Right atrium auricular region (tissue), 2 donors: ENCODE data around the gene PTGES. TPM values are rescaled to one million over a fixed set of nuclear protein-coding genes. Genes with fewer than 3 reads are reported as not detected.
"Not testable (repeated sequence)": the region's sequence is repeated elsewhere in the genome, so short reads cannot be mapped to it uniquely, and the experiment has no call there.

ENCODE experiments used
- DNase-seq: peaks from one replicate; pipeline ENCODE4 v3.0.0-alpha.2; 2019; ENCODE audit warnings: low spot score
- H3K27ac ChIP-seq, 2 donors: fragments of 200-600 bp; sonication (generic); 1 replicate in 1 of 2; 2 replicates in 1 of 2; pipeline ENCODE4 v1.5.1; 2016 to 2019
- H3K27me3 ChIP-seq, 2 donors: fragments of 200-600 bp; sonication (generic); one replicate each; pipeline versions ENCODE4 v1.5.1 to v1.6.0; 2017 to 2019
- H3K36me3 ChIP-seq: fragments of 200-600 bp; sonication (generic); one replicate; pipeline ENCODE4 v1.5.1; 2016
- H3K4me1 ChIP-seq, 2 donors: fragments of 200-600 bp; sonication (generic); one replicate each; pipeline versions ENCODE4 v1.5.1 to v1.6.0; 2017 to 2019
- H3K4me3 ChIP-seq, 2 donors: fragments of 200-600 bp; sonication (generic); 1 replicate in 1 of 2; 2 replicates in 1 of 2; pipeline ENCODE4 v1.5.1; 2017 to 2019; ENCODE audit warnings: mild to moderate bottlenecking in 1 of 2, moderate library complexity in 1 of 2
- H3K9me3 ChIP-seq, 2 donors: fragments of 200-600 bp; sonication (generic); one replicate each; pipeline ENCODE4 v1.5.1; 2019
- total RNA-seq, 2 donors: library from RNA; depleted of rRNA; stranded (reverse); fragments of >200 nt; gene quantifications; one replicate each; pipeline ENCODE4 v1.1.0, GENCODE V29; 2016
- TF ChIP-seq, protein P1 (sequence below), 2 donors: fragments of 200-600 bp; sonication (generic); IDR thresholded peaks; one replicate each; pipeline ENCODE4 v1.5.1; 2019; ENCODE audit warnings: antibody characterized with exemption in 2 of 2

PTGES gene
- total RNA-seq, 2 donors from 2014 or later = 1.1 to 2.6 TPM

DNA sequence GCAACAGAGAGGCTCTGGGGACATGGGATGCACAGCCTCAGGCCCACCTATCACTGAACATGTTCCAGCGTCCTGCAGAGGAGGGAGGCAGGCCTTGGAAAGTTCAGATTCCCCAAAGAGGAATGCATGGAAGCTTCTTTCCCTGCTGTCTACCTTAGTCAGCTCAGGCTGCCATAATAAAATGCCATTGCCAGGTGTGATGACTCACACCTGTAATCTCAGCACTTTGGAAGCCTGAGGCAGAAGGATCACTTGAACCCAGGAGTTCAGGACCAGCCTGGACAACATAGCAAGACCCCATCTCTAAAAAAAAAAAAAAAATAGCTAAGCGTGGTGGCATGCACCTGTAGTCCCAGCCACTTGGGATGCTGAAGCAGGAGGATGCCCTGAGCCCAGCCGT is 25.6 kb upstream of the PTGES start:
- TF ChIP-seq, protein P1, sequence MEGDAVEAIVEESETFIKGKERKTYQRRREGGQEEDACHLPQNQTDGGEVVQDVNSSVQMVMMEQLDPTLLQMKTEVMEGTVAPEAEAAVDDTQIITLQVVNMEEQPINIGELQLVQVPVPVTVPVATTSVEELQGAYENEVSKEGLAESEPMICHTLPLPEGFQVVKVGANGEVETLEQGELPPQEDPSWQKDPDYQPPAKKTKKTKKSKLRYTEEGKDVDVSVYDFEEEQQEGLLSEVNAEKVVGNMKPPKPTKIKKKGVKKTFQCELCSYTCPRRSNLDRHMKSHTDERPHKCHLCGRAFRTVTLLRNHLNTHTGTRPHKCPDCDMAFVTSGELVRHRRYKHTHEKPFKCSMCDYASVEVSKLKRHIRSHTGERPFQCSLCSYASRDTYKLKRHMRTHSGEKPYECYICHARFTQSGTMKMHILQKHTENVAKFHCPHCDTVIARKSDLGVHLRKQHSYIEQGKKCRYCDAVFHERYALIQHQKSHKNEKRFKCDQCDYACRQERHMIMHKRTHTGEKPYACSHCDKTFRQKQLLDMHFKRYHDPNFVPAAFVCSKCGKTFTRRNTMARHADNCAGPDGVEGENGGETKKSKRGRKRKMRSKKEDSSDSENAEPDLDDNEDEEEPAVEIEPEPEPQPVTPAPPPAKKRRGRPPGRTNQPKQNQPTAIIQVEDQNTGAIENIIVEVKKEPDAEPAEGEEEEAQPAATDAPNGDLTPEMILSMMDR (IDR thresholded peaks at IDR 0.05) = no peak
- no peak for DNase-seq
- H3K9me3 ChIP-seq = no peaks in the 10 kb centered on the region
- H3K36me3 ChIP-seq = no peaks in the 10 kb centered on the region
- no peak overlapping the region for H3K27ac ChIP-seq
- no peaks in the 10 kb centered on the region for H3K27me3 ChIP-seq
- no peak overlapping the region for H3K4me3 ChIP-seq
- H3K4me1 ChIP-seq = peaks cover 0 to 15% of the 10 kb centered on the region in 2 donors

DNA sequence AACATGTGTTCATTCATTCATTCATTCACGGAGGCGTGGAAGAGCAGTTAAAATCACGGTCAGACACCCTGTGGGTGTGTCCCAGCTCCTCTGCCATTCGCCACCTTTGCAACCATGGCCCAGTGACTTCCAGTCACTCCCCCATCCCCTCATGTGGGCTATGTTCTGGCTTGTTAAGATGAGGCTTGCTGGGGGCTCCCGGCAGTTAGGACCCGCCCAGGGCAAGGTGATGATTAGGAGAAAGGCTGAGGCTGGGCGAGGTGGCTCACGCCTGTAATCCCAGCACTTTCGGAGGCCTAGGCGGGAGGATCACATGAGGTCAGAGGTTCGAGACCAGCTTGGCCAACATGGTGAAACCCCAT is 24.9 kb upstream of the PTGES start:
- Histone ChIP-seq H3K27me3 (no peaks in the 10 kb centered on the region), H3K9me3 (no peaks in the 10 kb centered on the region), H3K4me1 (peaks cover 0 to 15% of the 10 kb centered on the region in 2 donors), H3K4me3 (no peak overlapping the region), H3K27ac (peak overlapping the region; percentile 71 to 72), H3K36me3 (no peaks in the 10 kb centered on the region)
- TF ChIP-seq, protein P1 (IDR thresholded peaks at IDR 0.05) = no peak
- DNase-seq = no peak

DNA sequence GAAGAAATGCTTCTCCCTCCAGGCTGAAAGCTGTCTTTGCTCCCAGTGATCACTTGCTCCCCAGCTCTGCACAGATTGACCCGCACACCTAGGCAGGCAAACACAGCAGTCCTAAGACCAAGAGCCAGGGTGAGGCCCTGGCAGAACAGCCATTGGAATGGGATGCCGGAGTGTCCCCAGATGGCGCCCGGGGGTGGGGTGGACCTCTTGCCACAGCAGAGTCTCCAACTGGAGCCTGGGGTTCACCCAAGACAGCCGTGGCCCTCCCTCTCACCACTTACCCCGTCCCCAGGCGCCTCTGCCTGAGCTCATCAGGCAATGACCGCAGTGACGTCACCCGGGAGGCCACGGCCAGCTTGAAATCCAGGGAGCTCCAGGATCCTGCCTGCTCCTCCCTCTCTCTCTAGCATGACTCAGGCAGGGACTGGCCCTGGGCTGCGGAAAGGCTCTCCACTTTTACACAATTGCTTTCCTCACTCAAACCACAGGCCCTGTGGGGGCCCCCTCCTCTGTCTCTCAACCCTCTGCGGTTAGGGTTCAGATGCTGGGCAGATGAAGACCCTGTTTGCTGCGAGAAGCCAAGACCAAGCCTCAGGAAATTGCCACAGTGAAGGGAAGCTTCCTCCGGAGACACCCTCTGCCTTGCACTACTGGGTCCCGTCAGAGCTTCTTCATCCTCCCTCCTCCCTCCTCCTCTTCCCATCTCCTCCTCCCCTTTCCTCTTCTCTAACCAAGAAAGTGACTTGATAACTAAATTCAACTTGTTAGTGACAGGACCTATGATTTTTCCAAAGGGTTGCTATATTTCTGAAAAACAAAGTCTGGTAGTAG is 24.3 kb upstream of the PTGES start:
- DNase-seq = peak; percentile 99
- TF ChIP-seq, protein P1 (IDR thresholded peaks at IDR 0.05) = no peak
- Histone ChIP-seq H3K4me1 (peaks cover 0 to 15% of the 10 kb centered on the region in 2 donors), H3K4me3 (peak overlapping the region in 1 of 2 donors; percentile 12), H3K27ac (peak overlapping the region; percentile 71 to 72), H3K9me3 (no peaks in the 10 kb centered on the region), H3K36me3 (no peaks in the 10 kb centered on the region), H3K27me3 (no peaks in the 10 kb centered on the region)

DNA sequence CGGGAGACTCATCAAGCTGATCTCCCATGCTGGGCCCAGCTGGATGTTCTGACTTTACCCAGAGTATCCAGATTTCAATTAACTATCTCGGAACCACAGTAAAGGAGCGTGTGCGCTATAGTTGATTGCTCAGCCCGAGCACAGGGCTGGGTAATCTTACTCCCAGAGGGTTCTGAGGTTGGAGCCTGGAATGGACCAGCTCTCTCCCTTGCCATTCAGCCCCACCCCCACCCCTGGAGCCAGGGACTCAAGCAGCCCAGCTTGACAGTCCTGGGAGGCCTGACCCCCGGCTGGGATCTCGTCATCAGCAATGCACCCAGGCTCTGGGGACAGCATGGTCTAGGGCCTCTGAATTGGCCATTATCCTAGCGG is 23.7 kb upstream of the PTGES start:
- Histone ChIP-seq H3K27me3 (no peaks in the 10 kb centered on the region), H3K27ac (peak overlapping the region; percentile 71 to 72), H3K9me3 (no peaks in the 10 kb centered on the region), H3K4me3 (peak overlapping the region in 1 of 2 donors; percentile 12), H3K36me3 (no peaks in the 10 kb centered on the region), H3K4me1 (peaks cover 0 to 15% of the 10 kb centered on the region in 2 donors)
- TF ChIP-seq, protein P1 (IDR thresholded peaks at IDR 0.05) = no peak
- no peak for DNase-seq

DNA sequence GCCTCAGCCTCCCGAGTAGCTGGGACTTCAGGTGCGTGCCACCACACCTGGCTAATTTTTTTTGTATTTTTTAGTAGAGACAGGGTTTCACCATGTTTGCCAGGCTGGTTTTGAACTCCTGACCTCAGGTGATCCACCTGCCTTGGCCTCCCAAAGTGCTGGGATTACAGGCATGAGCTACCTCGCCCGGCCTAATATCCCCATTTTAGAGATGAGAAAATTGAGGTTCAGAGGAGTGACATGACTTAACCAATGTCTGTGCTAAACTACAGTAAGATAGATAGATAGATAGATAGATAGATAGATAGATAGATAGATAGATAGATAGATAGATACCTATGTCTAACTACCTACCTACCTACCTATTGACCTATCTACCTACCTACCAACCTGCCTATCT is 23.3 kb upstream of the PTGES start:
- H3K4me3 ChIP-seq, H3K9me3 ChIP-seq, DNase-seq, H3K36me3 ChIP-seq, H3K27me3 ChIP-seq: not testable (repeated sequence)
- Histone ChIP-seq H3K27ac (peak overlapping the region in 1 of 2 donors; percentile 72), H3K4me1 (peaks cover 0 to 15% of the 10 kb centered on the region in 2 donors)

DNA sequence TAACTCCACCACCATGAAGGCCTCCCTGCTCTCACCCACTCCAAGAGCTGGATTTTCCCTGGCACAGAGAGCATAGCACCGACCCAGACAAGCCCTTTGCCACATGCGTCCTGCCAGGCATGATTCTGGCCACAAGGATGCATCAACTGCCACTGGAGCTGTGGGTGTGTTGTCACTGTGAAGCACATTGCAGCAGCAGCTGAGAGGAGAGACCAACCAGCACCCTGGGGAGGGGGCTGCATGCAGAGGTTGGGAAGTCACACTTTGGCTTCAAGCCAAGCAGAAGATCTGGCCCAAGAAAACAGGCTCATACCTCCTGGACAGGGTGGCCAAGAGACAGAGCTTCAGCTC is 22.6 kb upstream of the PTGES start:
- no peaks in the 10 kb centered on the region for H3K27me3 ChIP-seq
- DNase-seq = no peak
- no peaks in the 10 kb centered on the region for H3K36me3 ChIP-seq
- no peak overlapping the region for H3K4me3 ChIP-seq
- TF ChIP-seq, protein P1 (IDR thresholded peaks at IDR 0.05) = no peak
- H3K27ac ChIP-seq = no peak overlapping the region
- peaks cover 0 to 15% of the 10 kb centered on the region in 2 donors for H3K4me1 ChIP-seq
- no peaks in the 10 kb centered on the region for H3K9me3 ChIP-seq
